Glutamatergic neuron (in vitro differentiated cells): Measurements from ENCODE around the gene C3orf70. TPM values are rescaled to one million over a fixed set of nuclear protein-coding genes. Genes with fewer than 3 reads are reported as not detected.

ENCODE experiments used
- DNase-seq: peaks from one replicate; pipeline ENCODE4 v3.0.0; 2022
- H3K27ac Mint-ChIP-seq: one replicate; pipeline ENCODE4 v1.8.0; 2020; ENCODE audit warnings: mild to moderate bottlenecking, mixed read lengths, inconsistent platforms; ENCODE audit not compliant: unreplicated experiment
- H3K27me3 Mint-ChIP-seq: one replicate; pipeline ENCODE4 v1.8.0; 2020; ENCODE audit warnings: mild to moderate bottlenecking, moderate library complexity, mixed read lengths, inconsistent platforms; ENCODE audit not compliant: unreplicated experiment
- H3K36me3 Mint-ChIP-seq: one replicate; pipeline ENCODE4 v1.8.0; 2020; ENCODE audit warnings: mild to moderate bottlenecking, mixed read lengths, inconsistent platforms; ENCODE audit not compliant: unreplicated experiment
- H3K4me1 Mint-ChIP-seq: one replicate; pipeline ENCODE4 v1.8.0; 2020; ENCODE audit warnings: mild to moderate bottlenecking, low read depth, mixed read lengths, inconsistent platforms; ENCODE audit not compliant: unreplicated experiment
- H3K4me3 Mint-ChIP-seq: one replicate; pipeline ENCODE4 v1.8.0; 2020; ENCODE audit warnings: mild to moderate bottlenecking, mixed read lengths, inconsistent platforms; ENCODE audit not compliant: unreplicated experiment
- H3K9me3 Mint-ChIP-seq: one replicate; pipeline ENCODE4 v1.8.0; 2020; ENCODE audit warnings: mild to moderate bottlenecking, moderate library complexity, mixed read lengths, inconsistent platforms; ENCODE audit not compliant: unreplicated experiment
- total RNA-seq: library from RNA; stranded (reverse); fragmentation: NEBNext Ultra II Directional; extraction: Animal tissue kit (Norgen Biotek cat#: 25700); gene quantifications from one replicate; pipeline ENCODE4 v1.2.1, GENCODE V29; 2021; ENCODE audit not compliant: unreplicated experiment
- TF ChIP-seq, protein P1 (sequence below): fragments of 200-600 bp; sonication (generic); IDR thresholded peaks from one replicate; pipeline ENCODE4 v1.5.0; 2021; ENCODE audit not compliant: partially characterized antibody, unreplicated experiment

C3orf70 gene
- total RNA-seq, 1 donor from 2014 or later: 44.5 TPM

DNA sequence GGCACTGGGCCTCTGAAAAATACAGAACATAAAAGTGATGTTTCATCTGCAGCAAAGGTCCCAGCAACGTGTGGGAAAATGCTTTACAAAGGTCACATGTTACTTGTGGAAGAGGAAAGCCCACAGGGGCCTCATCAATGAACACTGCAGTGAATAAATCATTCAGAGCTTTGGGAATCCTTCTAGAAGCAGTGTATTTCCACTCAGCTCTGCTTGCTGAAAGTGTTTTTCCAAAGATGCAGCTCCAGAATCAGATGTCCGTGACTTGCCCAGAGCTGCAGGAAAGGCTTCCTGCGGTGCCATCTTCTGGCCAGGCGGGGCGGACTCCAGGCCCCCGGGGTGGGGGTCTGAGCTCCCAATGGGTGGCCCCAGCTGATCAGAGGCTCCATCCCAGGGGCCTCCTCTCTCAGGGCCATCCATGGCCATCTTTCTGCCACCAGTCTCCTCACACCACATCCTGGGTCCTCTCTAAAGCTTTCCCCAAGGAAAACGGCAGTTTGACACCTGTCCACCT, 81.5 kb downstream of the C3orf70 start:
- DNase-seq: no peak
- peaks cover 11% of the 10 kb centered on the region for H3K9me3 Mint-ChIP-seq
- H3K27ac Mint-ChIP-seq: peak overlapping the region; percentile 81
- TF ChIP-seq, protein P1, sequence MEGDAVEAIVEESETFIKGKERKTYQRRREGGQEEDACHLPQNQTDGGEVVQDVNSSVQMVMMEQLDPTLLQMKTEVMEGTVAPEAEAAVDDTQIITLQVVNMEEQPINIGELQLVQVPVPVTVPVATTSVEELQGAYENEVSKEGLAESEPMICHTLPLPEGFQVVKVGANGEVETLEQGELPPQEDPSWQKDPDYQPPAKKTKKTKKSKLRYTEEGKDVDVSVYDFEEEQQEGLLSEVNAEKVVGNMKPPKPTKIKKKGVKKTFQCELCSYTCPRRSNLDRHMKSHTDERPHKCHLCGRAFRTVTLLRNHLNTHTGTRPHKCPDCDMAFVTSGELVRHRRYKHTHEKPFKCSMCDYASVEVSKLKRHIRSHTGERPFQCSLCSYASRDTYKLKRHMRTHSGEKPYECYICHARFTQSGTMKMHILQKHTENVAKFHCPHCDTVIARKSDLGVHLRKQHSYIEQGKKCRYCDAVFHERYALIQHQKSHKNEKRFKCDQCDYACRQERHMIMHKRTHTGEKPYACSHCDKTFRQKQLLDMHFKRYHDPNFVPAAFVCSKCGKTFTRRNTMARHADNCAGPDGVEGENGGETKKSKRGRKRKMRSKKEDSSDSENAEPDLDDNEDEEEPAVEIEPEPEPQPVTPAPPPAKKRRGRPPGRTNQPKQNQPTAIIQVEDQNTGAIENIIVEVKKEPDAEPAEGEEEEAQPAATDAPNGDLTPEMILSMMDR: no peak
- peaks cover 30% of the 10 kb centered on the region for H3K4me1 Mint-ChIP-seq
- no peak overlapping the region for H3K4me3 Mint-ChIP-seq
- H3K27me3 Mint-ChIP-seq: peaks cover 18% of the 10 kb centered on the region
- peaks cover 2% of the 10 kb centered on the region for H3K36me3 Mint-ChIP-seq

DNA sequence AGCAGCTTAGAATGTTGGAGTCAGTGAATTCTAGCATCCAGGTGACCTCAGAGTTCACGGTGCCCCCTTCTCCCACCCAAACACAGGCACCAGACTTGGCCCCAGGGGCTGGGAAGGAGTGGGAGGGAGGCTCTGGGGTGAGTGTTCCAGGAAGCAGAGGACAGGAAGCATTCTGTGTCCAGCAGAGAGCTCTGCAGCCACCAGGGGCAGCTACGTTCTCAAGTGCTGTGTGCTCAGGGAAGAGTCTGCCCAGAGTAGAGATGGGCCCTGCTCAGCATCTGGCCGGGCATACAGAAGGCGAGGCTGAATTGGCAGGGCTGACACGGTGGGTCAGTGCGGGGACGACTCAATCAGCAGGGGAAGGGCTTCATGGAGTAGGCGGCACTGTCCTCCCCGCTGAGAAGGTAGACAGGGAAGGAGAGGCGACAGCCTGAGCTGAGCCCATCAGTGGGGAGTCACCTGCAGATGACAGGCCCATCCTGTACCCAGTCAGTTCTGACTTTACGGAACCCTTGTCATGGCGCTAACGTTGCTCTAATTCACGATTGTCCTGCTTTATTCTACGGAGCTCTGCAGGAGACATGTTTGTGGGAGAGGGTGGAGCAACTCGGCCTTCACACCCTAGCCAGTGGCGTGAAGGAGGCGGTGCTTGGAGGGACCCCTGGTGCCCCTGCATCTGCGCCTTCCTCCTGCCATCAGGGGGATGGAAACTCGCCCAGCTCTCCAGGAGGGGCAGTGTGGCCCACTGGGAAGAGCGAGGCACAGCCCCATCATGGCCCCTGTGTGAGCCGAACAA, 82.2 kb downstream of the C3orf70 start:
- Mint-ChIP-seq H3K4me1 (peaks cover 30% of the 10 kb centered on the region), H3K4me3 (peak overlapping the region; percentile 64), H3K9me3 (peaks cover 9% of the 10 kb centered on the region), H3K36me3 (no peaks in the 10 kb centered on the region), H3K27ac (peak overlapping the region; percentile 81), H3K27me3 (peaks cover 14% of the 10 kb centered on the region)
- DNase-seq: peak; percentile 55
- TF ChIP-seq, protein P1: no peak

DNA sequence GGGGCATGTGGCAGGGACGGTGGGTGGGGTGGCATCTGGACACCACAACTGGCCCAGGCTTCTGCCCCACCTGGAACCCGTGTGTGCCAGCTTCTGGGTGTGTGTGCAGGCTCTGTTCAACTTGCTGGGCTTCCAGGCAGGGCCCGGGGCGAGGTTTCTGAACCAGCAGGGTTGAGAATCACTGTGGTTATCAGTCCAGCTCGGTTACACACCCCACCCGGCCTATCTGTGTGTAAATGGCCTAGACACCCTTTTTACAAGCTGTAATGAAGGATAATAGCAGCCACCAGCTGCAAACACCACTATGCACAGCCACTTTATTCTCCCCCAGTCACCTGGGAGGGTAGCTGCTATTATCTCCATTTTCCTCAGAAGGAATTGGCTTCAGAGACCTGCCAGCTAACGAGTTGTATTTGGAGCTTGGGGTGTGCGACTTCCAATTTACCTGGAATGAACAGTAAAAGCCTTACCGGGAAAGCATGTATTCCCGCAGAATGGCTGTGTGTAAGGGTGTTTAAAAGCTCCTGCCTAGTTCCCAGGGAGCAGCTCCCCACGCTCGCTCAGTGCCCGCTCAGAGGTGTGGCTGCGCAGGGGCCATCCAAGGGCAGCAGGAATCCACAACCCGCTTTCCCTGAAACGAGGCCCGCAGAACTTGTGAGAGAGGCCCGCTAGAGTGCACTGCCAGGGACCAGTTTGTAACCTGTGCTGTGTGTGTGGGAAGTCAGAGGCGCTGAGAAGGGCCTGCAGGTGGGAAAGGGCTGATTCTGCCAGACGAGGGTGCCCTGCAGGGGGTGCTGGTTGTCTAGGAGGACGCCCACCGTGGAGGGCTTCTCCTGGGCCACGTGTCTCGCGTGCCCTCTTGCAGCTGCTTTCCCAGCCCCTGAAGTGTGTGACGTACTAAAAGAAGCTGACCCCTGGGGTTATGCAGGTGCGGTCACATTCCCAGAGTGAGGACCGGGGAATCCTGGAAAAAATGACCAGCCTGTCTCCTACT, 83.5 kb downstream of the C3orf70 start:
- no peaks in the 10 kb centered on the region for H3K36me3 Mint-ChIP-seq
- TF ChIP-seq, protein P1: peak; percentile 40
- H3K4me3 Mint-ChIP-seq: no peak overlapping the region
- peaks cover 12% of the 10 kb centered on the region for H3K27me3 Mint-ChIP-seq
- peaks cover 9% of the 10 kb centered on the region for H3K9me3 Mint-ChIP-seq
- no peak overlapping the region for H3K27ac Mint-ChIP-seq
- peak; percentile 77 for DNase-seq
- peaks cover 30% of the 10 kb centered on the region for H3K4me1 Mint-ChIP-seq

DNA sequence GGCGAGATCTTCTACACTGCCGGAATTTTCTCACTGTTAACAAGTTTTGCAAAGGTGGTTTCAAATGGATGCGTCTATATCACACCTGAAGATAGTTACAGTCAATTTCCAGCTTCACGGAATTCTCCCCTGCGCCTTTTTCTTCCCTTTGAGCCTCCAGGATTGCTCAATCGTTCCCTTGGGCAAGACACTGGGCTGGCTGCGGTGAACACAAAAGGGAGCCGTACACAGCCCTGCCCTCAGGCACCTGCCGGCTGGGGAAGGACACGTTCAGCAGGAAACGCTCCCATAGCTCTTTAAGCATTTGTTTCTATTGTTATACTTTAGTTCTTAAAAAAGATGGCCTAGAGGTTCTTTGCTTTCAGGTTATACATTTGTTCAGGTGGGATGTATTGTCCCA, 85.7 kb downstream of the C3orf70 start:
- TF ChIP-seq, protein P1: no peak
- Mint-ChIP-seq H3K9me3 (peaks cover 8% of the 10 kb centered on the region), H3K27me3 (peaks cover 8% of the 10 kb centered on the region), H3K27ac (no peak overlapping the region), H3K4me3 (no peak overlapping the region), H3K4me1 (peaks cover 26% of the 10 kb centered on the region), H3K36me3 (peaks cover 8% of the 10 kb centered on the region)
- DNase-seq: no peak
